ACHN (cell line): ENCODE data around the gene DVL1.

Experiments
- DNase-seq: peaks from one replicate; pipeline ENCODE4 v3.0.0-alpha.2; 2015
- in situ Hi-C: cut with HindIII; loops from 2 replicates; pipeline ENCODE4 v1.10.0; 2017; ENCODE audit warnings: low sequenced_read_pairs, low pct_ligation_motif_present, low pct_unique_long_range_greater_than_20kb

Gene DVL1

DNA sequence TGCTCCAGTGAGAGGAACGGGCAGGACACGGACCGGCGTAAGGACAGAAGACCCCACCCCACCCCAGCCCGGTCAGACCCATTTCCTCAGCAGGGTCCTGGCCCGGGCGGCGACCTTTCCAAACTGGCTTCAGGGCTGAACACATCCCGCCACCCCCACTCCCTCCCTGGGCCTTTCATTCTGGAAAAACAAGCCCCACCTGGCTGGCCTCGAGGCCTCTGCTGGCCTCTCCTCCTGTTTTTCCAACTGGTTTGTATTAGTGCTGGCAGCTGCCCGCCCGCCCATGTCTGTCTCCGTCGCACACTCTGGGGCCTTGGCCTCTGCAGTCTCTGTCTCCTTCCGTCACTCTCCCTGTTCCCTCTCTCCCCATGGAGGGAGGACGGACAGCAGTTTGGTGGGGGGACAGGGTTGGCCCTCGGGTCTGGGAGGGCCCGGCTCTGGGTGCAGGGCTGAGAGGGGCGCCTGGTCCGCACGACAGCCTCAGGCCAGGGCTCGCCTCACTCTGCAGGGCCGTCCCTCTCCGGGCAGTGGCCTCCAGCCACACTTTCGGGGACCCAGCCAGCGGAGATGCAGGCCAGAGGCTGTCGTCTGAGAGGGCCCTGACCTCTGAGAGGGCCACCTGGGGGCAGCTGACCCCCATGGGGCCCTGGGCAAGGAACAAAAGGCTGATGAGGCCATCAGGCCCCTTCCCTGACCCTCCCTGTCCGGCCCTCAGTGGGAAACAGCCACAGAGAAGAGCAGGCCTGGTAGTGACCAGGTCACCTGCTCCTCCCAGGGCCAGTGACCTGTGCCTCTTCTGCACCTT lies 10.6 kb upstream of the DVL1 start:
- no peak for DNase-seq
- in situ Hi-C loops: no loop called here

DNA sequence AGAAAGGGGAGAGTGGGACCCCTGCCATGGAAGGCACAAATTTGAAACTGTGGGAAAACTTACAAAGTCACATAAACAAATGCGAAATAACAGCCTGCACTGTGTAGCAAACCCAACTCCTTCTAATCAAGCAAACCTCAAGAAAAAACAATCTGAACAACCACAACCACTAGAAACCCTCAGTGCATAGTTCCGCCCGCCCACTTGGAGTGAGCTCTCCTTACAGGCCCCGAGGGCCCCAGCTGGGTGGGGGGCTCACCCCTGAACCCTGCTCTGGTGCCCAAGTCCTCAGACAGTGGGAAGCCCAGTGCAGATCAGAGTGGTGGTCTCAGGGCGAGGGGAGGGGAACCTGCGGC lies 10.1 kb upstream of the DVL1 start:
- in situ Hi-C loops: no loop called here
- no peak for DNase-seq

- in situ Hi-C loops: no loop called here
- DNase-seq: no peak
Measured at GRCh38 chr1:1358433-1359271, 9.4 kb upstream of the DVL1 start, which contains the start of gene MXRA8. MXRA8 (minus strand) TSS chr1:1358555; CDS start chr1:1358504, 51 bp downstream.

DNA sequence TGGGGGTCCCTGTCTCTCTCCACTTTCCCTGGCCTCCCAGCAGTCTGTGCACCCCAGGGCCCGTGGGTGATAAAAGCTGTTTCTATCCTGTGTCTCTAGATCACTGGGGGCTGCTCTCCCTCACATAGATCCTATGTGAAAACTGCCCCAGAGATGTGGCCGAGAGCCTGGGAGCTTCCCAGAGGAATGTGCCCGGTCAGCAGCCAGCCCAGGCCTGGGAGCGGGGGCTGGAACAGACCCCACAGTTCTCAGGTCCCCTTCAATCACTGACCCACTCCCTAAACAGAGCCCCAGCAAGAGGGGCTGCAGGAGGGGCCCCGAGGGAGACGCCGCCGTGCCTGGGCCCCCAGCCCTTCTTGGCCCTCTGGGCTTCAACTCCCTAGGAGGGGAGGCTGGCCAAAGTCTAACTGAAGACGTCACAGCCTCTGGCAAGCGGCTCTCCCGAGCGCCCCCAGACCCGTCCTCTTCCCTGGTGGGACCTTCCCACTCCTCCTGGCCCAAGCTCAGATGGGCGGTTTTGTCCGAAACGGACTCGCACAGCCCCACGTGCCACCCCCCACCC lies 8.7 kb upstream of the DVL1 start:
- in situ Hi-C loops: no loop called here
- DNase-seq: no peak

DNA sequence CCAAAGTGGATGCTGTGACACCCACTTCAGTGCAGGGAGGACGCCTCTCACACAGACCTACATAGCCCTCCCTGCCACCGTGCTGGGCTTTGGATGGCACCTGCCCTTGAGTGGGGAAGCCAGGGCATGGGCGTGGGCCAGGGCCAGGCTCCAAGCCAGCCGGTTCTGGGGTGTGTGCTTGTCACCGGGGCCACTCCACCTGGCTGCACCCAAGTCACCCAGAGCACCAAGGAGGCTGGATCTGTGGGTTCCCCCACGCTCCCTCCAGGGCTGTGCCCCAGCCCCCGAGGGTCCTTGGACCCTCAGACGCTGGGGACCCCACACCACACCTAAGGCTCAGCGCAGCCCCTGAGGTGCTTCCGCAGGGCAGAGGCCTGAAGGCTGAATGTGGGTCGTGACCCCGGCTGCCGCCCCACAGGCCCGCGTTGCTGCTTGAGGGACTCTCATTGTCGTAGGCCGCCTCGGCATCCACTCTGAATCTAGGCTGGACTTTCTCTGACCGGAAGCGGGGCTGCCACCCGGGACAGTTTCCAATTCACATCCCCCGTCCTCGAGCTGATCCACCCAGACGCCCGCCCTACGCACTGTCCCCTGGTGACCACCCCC lies 7.7 kb upstream of the DVL1 start:
- no peak for DNase-seq
- in situ Hi-C loops: no loop called here

GRCh38 chr1:1356166-1356795 lies 7.1 kb upstream of the DVL1 start:
- no peak for DNase-seq

GRCh38 chr1:1355416-1355815 lies 6.2 kb upstream of the DVL1 start:
- in situ Hi-C loops: no loop called here

More at GRCh38 chr1:1356166-1356795, 7.1 kb upstream of the DVL1 start:
- in situ Hi-C loops: no loop called here

GRCh38 chr1:1354271-1355247 lies 5.3 kb upstream of the DVL1 start:
- DNase-seq: no peak
- in situ Hi-C loops: no loop called here

More at GRCh38 chr1:1355416-1355815, 6.2 kb upstream of the DVL1 start:
- no peak for DNase-seq

- in situ Hi-C loops: no loop called here
- no peak for DNase-seq
Measured at GRCh38 chr1:1353389-1354151, 4.4 kb upstream of the DVL1 start.

DNA sequence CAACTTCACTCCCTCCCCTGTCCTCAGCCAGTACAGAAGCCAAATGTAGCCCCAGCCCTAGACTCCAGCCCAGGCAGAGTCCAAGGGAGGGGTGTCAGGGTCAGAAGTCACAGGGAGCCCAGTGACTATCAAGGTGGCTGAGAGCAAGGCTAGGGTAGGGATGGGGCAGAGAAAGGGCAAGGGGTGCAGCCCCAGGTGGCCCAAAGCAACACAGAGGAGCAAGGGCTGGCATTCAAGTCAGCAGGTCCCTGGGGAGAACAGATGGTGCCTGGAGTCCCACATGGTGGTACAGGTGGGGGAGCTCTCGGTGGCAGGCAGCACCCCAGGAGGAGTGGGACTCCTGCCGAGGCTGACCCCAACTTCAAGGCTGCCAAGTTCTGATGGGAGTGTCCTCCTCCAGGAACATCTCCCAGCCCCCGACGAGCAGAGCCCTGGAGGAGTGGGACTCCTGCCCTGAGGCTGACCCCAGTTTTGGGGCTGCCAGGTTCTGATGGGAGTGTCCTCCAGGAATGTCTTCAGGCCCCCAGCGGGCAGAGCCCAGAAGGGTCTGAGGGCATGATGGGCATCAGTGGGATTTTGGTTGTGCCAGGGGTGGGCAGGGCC lies 3.7 kb upstream of the DVL1 start:
- in situ Hi-C loops: no loop called here
- DNase-seq: no peak

- in situ Hi-C loops: no loop called here
- no peak for DNase-seq
Measured at GRCh38 chr1:1351511-1352427, 2.6 kb upstream of the DVL1 start.

DNA sequence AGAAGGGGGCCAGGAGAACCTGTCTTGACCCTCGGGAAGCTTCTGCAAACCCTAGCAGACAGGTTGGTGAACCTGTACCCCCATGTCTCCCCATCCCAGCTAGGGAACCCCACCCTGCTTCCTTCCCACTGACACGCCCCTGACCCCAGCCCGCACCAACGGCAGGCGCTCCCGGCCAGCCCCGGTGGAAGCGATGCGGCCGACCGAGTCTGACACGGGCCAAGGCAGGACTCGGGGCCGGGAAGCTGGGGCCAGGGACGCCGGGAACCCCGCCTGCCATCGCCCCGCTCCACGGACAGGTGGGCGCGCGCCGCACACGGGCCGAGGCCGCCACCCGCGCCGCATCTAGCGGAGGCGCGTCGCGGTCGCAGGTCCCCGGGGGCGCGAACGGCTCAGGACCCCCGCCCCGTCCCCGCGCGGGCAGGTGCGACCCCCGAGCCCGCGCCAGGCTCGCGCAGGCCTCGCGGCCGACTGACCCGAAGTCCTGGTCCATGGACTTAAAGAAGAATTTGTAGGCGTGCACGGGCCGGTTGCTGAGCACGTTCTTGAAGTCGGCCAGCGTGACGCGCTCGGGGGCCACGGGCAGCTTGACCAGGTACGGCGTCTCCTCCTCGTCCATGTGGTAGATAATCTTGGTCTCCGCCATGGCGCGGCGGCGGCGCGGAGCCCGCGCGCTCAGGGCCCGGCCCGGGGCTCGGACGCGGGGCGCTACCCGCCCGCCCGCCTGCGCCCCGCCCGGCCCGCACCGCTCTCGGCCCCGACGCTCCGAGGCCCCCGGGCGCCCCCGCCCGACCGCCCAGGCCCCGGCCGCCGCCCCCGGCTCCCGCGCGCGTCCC lies 580 bp downstream of the DVL1 start:
- in situ Hi-C loops: no loop called here
- peak; percentile 34 for DNase-seq

DNA sequence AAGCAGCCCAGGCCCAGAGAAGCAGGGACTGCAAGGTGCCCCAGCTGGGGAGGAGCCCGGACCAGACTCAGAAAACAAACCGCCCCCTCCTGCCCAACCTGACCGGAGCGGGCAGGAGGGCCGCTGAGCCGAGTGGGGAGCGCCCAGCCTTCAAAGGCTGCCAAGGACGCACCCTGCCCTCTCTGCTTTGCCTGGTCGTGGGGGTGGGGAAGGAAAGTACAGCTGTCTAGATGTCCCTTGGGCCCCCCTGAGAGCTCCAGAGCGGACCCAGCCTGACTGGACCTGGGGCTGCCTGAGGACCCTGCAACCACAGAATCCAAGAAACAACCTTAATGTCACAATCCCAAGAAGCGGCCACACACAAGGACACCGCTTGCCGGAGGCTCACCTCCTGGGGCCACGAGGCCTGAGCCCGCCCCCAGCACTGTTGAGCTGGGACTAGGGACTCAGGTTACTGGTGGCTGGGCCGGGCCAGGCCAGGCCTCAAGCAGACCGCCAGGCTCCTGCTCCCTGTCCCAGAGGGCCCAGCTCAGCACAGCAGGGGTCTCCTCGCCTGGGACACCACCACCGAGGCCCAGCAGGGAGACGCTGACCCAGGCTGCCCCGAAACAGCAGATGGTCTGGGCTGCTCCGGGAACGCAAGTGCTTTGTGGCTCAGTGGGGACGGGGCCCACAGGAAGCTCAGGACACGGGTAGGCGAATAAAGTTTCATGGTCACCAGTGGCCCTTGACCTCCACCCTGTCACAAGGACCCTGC lies 1.4 kb downstream of the DVL1 start:
- in situ Hi-C loops: no loop called here
- no peak for DNase-seq

- in situ Hi-C loops: no loop called here
- no peak for DNase-seq
Measured at GRCh38 chr1:1347026-1347595, 2.1 kb downstream of the DVL1 start.
